NCI-H1417 (cell line): ENCODE measurements around the gene FITM1.

Experiments used
- DNase-seq, 3 experiments: peaks; one replicate each; lab custom pipeline; 2025; lab: John Stamatoyannopoulos, UW

Gene FITM1

GRCh38 chr14:24160850-24161804 is 30.7 kb downstream of the FITM1 start, which contains the start of gene IRF9:
Gene IRF9 (plus strand): TSS chr14:24161265. CDS start chr14:24162145, 880 bp downstream.
- DNase-seq: peak; percentile 93 to 98 (median 97)

GRCh38 chr14:24162093-24162492 is 31.6 kb downstream of the FITM1 start:
- no peak for DNase-seq

- DNase-seq: no peak
Observed at GRCh38 chr14:24164518-24164991, 34.1 kb downstream of the FITM1 start.

- no peak for DNase-seq
Observed at GRCh38 chr14:24165785-24166184, 35.3 kb downstream of the FITM1 start.

- DNase-seq: no peak
Observed at GRCh38 chr14:24167469-24168114, 37.1 kb downstream of the FITM1 start.

GRCh38 chr14:24171422-24172260 is 41.2 kb downstream of the FITM1 start, which contains the start of gene REC8:
Gene REC8 (plus strand): TSS chr14:24172080. CDS start chr14:24172553, 473 bp downstream.
- DNase-seq: peak; percentile 92 to 99 (median 98)

GRCh38 chr14:24172261-24172860 is 41.9 kb downstream of the FITM1 start:
- DNase-seq: peak; percentile 37 to 59 (median 40)

- peak in 1 of 3 experiments; percentile 49 for DNase-seq
Observed at GRCh38 chr14:24172871-24173281, 42.4 kb downstream of the FITM1 start.

- no peak for DNase-seq
Observed at GRCh38 chr14:24176599-24176998, 46.1 kb downstream of the FITM1 start.

- no peak for DNase-seq
Observed at GRCh38 chr14:24177041-24177825, 46.8 kb downstream of the FITM1 start.

GRCh38 chr14:24177891-24178290 is 47.4 kb downstream of the FITM1 start:
- DNase-seq: no peak

GRCh38 chr14:24178399-24179178 is 48.1 kb downstream of the FITM1 start:
- no peak for DNase-seq

GRCh38 chr14:24179294-24179960 is 49.0 kb downstream of the FITM1 start:
- no peak for DNase-seq

- DNase-seq: no peak
Observed at GRCh38 chr14:24179961-24180796, 49.7 kb downstream of the FITM1 start.

GRCh38 chr14:24181371-24182077 is 51.1 kb downstream of the FITM1 start:
- no peak for DNase-seq
